Epithelial cell of esophagus (primary cell): Measurements from ENCODE around the gene MIF.

Experiments used
- DNase-seq: peaks from one replicate; pipeline ENCODE4 v3.0.0; 2010; ENCODE audit warnings: low read depth
- H3K4me3 ChIP-seq: 2 replicates; pipeline ENCODE4 v1.5.1; 2011; ENCODE audit warnings: mild to moderate bottlenecking, low read length, control low read depth
- TF ChIP-seq, protein P1 (sequence below): IDR thresholded peaks from 2 replicates; pipeline ENCODE4 v1.5.1; 2011; ENCODE audit warnings: low read depth, mild to moderate bottlenecking, low read length, control low read depth, inconsistent platforms; ENCODE audit not compliant: insufficient read depth; ENCODE audit errors: missing control alignments

MIF gene

DNA sequence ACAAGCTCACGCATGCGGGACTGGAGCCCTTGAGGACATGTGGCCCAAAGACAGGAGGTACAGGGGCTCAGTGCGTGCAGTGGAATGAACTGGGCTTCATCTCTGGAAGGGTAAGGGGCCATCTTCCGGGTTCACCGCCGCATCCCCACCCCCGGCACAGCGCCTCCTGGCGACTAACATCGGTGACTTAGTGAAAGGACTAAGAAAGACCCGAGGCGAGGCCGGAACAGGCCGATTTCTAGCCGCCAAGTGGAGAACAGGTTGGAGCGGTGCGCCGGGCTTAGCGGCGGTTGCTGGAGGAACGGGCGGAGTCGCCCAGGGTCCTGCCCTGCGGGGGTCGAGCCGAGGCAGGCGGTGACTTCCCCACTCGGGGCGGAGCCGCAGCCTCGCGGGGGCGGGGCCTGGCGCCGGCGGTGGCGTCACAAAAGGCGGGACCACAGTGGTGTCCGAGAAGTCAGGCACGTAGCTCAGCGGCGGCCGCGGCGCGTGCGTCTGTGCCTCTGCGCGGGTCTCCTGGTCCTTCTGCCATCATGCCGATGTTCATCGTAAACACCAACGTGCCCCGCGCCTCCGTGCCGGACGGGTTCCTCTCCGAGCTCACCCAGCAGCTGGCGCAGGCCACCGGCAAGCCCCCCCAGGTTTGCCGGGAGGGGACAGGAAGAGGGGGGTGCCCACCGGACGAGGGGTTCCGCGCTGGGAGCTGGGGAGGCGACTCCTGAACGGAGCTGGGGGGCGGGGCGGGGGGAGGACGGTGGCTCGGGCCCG, at the start of gene MIF:
TSS of gene MIF (plus strand) at position 439 of the 765 bp plus-strand sequence. CDS start at position 531, 92 bp downstream.
- TF ChIP-seq, protein P1, sequence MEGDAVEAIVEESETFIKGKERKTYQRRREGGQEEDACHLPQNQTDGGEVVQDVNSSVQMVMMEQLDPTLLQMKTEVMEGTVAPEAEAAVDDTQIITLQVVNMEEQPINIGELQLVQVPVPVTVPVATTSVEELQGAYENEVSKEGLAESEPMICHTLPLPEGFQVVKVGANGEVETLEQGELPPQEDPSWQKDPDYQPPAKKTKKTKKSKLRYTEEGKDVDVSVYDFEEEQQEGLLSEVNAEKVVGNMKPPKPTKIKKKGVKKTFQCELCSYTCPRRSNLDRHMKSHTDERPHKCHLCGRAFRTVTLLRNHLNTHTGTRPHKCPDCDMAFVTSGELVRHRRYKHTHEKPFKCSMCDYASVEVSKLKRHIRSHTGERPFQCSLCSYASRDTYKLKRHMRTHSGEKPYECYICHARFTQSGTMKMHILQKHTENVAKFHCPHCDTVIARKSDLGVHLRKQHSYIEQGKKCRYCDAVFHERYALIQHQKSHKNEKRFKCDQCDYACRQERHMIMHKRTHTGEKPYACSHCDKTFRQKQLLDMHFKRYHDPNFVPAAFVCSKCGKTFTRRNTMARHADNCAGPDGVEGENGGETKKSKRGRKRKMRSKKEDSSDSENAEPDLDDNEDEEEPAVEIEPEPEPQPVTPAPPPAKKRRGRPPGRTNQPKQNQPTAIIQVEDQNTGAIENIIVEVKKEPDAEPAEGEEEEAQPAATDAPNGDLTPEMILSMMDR: peak; percentile 76
- peak within 1 kb of the TSS; percentile 68 for H3K4me3 ChIP-seq
- peak; percentile 98 for DNase-seq

DNA sequence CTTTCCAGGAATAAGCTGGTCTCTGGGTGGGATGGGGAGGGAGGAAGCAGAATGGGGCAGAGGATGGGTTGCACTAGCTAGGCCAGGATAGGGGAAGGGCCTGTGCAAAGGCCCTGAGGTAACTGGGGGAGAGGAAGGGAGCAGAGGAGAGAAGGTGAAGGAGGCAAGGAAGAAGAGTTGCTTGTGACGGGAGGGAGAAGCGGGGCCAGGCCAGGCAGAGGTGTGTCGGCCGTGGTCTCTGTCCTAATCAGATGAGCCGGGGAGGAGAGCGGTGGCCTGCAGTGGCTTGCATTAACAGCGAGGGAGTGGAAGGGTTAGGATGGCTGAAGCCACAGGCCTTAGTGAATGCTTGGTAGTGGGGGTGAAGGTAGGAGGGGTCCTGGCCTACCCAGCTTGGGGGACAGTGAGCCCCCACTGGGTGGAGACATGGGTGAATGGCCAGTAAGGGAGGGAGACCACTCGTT, 49.4 kb upstream of the MIF start:
- DNase-seq: no peak
- no peak overlapping the region for H3K4me3 ChIP-seq
- TF ChIP-seq, protein P1: no peak

DNA sequence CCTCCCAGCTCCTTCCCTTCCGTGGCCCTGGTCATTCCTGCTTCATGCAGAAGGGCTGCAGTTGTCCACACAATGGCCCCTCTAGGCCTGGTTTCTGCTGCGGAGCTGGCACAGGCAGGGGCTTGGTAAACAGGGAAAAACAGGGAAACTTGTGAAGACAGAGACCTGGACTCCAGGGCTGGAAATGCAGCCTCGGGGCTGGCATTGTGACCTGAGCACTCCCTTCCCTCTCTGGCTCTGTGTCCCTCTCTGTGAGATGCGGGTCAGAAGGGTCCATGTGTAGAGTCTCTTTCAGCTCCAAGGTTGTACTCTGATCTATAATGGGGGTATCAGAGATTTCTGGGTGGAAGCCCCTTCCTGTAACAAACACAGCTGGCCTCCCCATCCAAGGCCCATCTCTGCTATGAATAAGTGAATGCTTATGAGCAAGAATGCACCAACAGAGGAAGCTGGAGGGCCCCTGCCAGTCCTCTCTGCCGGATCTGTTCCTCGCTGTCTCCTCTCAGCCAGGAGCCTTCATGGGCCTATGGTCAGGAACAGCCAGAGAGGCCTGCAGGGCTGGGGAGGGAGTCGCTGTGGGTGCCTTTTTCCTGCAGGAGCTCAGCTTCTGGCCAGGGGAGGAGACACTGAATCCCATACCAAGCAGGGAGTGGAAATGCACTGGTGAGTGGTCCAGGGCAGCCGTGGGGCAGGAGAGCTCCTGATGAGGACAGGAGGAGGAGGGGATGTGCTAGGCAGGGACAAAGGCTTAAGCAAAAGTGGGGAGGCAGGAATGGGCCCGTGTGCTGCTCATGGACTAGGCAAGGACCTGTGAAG, 48.7 kb upstream of the MIF start:
- no peak for DNase-seq
- no peak overlapping the region for H3K4me3 ChIP-seq
- TF ChIP-seq, protein P1: no peak

DNA sequence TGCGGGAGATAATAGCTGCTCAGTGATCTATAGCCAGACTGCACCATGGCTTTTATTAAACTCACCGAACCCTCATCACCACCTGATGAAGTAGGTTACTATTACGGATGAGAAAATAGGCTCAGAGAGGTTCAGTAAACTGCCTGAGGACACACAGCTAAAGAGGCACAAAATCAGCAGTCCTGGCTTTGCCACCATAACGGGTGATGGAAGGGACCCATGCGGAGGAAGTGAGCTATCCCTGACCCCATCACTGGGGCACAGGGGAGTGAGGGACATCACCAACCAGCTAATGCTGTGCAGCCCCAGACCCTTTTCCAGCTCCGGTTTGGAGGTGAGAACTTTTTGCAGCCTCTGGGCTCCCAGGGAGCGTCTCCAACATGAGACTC, 48.1 kb upstream of the MIF start:
- no peak for DNase-seq
- H3K4me3 ChIP-seq: no peak overlapping the region
- TF ChIP-seq, protein P1: no peak

DNA sequence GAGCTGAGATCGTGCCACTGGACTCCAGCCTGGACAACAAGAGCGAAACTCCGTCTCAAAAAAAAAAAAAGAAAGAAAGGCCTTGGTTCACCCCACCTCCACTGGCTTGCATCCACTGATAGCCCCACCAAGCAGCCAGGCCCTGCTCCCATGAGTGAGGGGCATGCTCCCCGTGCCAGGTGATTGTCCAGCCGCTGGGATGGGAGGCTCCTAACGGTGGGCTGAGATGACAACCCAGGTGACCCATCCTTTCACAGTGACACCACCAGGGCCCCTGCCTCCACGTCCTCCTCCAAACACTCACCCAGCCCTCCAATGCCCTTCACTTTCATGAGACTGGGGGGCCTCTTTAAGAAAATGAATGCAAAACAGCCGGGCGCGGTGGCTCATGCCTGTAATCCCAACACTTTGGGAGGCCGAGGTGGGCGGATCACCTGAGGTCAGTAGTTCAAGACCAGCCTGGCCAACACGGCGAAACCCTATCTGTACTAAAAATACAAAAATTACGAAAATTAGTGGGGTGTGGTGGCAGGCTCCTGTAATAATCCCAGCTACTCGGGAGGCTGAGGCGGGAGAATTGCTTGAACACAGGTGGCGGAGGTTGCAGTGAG, 46.8 kb upstream of the MIF start:
- TF ChIP-seq, protein P1: no peak
- no peak for DNase-seq
- H3K4me3 ChIP-seq: no peak overlapping the region

DNA sequence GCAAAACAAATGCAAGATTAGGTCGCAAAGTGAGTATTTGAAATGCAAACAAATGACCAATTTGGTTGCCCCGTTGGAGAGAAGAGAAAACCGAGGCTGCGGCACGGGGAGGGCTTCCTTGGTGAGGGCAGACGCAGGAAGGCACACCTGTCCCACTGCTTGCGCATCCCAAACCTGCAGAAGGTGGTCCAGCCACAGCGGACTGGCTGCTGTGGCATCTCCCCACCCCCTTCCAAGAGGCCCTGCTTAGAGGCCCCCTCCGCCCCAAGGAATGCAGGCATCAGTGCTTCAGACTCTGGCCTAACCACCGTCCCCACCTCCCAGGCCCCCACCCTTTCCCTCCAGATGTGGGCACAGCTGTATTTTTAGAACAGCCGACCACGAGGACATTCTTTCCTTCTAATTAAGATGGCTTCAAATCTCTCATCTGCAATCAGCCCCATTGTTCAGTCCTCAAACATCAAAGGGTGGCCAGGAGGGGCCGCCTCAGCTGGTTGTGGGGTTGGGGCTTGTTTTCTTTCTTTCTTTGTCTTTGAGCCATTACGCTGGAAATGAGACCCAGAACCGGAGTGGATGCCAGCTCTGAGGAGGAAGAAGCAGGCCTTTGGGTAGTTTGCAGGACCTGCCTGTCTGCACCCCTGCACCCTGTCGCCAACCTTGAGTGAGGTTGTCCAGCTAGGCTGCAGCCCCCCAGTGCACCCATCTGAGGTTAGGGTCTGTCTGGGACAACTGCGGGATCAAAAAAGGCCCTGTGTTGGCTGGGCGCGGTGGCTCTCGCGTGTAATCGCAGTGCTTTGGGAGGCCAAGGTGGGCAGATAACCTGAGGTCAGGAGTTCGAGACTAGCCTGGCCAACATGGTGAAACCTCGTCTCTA, 46.0 kb upstream of the MIF start:
- DNase-seq: no peak
- no peak overlapping the region for H3K4me3 ChIP-seq
- TF ChIP-seq, protein P1: no peak
